ENCODE results near the gene DOCK3. TPM values are rescaled to one million over a fixed set of nuclear protein-coding genes. Genes with fewer than 3 reads are reported as not detected.
A peak's percentile ranks its signal among the peaks of the same experiment; 100 is the strongest.

Gene DOCK3
- total RNA-seq, 2 donors from 2014 or later: 2.8 to 3.8 TPM

DNA sequence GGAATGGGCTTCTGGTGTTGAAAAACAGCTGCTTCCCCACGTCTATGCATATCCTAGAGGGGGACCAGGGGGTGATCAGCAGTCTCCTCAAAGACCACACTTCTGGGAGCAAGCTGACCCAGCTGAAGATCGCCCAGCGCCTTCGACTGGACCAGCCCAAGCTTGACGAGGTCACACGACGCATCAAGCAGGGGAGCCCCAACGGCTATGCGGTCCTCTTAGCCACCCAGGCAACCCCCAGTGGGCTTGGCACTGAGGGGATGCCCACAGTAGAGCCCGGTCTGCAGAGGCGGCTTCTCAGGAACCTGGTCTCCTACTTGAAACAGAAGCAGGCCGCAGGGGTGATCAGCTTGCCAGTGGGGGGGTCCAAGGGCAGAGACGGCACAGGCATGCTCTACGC lies 718.8 kb downstream of the DOCK3 start:
- DNase-seq (no peak), ATAC-seq (no peak)
- intact Hi-C loops (cut with DNase I): no loop called here

DNA sequence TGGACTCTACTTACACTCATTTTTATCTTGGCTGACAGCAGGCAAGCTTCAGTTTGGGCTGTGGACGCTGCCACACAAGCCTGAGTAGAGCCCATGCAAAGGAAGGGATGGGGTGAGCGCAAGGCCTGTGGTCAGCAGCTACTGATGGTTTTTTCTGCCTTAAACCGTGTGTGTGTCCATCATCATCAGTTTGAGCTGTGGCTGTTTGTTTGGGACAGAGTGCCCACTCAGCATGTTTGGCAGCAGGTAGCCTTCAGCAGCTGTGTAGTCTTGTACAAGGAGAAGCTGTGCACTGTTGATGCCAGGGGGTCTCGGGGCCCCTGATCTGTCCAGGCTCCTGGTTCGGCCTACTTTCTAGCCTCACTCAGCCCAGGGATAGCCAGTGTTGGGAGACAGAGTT lies 719.8 kb downstream of the DOCK3 start:
- ATAC-seq (no peak), DNase-seq (no peak)
- intact Hi-C loops (cut with DNase I): no loop called here

DNA sequence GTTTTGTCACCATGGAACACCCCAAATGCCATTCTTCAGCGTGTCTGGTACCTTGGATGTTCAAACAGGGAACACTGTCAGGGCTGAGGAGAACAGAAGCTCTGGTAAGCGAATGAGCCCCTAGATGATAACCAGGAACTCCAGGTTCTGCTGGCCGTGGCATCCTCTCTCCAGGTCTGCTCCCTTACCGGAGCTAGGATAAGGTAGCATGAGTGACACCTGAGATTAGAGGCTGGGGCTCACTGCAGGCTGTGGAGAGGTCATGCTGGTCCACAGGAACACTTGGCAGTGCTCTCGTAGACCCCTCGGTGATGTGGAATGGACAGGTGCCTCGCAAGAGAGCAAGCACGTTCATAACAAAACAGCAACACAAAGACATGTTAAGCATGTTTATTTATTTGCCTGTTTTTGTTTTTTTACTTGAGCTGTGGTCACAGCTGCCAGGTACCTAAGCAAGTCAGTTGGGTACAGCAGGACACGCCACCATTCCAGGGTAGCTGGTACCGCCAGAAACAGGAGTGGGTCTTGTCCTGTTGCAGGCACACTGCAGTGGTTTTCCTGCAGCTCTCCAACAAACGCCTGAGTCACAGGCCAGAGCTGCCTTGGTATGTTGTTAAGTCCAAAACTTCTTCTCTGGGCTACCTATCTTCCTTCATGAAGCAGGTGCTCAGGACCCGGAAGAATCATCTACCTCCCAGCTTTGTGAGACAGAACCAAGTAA lies 720.9 kb downstream of the DOCK3 start:
- ATAC-seq: no peak
- DNase-seq: no peak
- intact Hi-C loops (cut with DNase I): no loop called here

DNA sequence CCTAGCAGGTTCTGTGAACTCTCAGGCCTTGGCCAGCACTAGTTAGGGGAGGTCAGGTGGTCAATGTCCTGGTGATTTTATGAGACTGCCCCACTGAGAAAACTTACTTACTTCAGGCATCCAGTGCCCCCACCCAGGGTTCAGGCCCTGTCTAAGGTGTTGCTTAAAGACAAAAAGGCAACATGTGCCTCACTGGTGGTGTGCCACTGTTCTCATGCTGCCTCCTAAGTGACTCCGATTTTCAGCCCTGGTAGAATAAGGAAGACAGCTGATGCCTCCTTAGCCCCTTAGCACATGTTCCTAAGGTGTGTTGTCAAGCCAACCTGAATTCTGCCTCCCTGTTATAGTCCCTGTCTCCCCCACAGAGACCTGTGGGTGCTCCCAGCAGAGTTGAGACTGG lies 721.7 kb downstream of the DOCK3 start:
- ATAC-seq (no peak), DNase-seq (no peak)
- intact Hi-C loops (cut with DNase I): no loop called here

DNA sequence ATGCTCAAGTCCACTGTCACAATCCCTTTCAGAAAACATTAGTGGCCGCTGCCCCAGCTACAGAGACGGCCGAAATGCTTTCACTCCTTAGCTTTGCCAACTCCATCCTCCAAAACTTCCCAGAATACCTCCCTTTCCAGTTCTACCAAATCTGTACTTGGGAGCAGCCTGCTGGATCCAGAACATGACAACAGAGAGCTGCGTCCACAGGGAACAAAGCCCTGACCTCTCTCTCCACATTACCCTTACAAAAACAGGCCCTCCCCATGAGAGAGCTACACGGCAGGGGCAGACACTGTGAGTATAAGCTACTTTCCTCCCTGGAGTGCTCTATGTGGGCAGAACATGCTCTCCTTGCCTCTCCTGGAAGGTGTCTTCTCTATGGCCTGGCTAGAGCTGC lies 722.7 kb downstream of the DOCK3 start:
- ATAC-seq: peak in 1 of 2 donors; percentile 54
- DNase-seq: no peak
- intact Hi-C loops (cut with DNase I): no loop called here

DNA sequence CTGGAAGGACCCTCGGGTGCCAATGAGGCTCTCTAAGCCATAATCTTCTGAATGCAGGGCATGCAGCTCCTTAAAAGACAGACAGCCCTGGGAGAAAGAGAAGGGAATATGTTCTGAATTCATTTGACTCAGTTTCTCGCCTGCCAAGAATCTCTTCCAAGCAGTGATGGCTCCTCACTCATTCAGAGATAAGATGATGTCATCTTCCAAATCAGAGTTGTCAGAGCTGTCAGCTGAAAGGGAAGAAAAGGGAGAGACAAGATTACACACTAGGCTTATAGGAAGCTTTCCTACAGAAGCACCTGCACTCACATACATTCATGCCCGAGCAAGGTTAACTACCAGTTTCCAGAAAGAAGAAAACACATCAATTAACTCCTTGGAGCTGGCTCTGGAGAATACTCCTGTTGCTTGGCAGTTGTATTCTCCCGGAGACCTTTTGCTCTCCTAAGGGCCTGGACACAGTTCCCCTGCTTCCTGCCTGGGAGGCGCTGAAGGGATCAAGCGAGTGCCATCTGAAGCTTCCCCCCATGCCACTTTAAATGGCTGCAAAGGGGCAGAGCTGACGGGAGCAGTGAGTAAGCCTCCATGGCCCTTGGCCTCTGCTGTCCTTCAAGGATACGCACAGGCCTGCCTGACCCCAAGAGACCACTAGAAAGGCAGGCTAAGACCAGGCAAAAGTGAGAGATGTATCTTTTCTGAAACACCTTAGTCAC lies 724.0 kb downstream of the DOCK3 start:
- ATAC-seq (peak; percentile 41 to 43), DNase-seq (no peak)

DNA sequence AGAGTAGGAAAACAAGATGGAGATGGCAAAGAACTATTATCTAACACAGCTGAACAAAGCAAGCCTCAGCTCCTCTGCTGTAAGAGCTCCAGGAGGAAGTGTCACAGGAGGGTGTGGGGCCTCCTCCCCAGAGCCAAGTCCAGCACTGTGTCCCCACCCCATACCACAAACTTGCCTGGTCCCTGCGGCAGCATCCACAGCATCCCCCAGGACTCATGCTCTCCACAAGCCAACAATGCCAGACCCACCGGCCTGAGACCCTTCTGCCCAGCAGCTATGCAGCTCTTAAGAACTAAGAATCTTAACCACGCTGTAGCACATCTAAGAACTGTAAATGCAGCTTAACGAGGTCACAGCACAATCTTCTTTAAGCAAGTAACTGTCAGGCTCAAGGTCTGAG lies 725.4 kb downstream of the DOCK3 start:
- intact Hi-C loops (cut with DNase I): no loop called here
- ATAC-seq: peak in 1 of 2 donors; percentile 7
- no peak for DNase-seq

More for the DNA sequence above, 724.0 kb downstream of the DOCK3 start:
- intact Hi-C loops (cut with DNase I): no loop called here

DNA sequence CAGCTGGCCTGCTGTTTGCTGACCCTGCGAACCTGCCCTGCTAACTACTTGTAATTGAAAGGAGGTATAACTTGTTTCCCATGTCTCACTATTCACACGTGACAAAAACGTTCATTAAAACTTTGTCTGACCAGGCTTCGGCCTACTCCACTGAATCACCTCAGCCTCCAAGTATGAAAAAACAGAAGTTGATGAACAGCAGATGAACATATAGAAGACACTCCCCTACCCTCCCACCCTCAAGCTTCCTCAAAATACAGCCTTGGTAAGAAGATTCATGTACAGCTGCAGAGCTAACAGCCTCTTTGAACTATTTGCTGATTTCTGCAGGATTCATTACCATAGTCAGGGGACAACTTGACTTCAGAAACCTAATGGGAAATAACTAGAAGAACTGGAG lies 727.0 kb downstream of the DOCK3 start:
- DNase-seq (no peak), ATAC-seq (peak in 1 of 2 donors; percentile 19)
- intact Hi-C loops (cut with DNase I): no loop called here

DNA sequence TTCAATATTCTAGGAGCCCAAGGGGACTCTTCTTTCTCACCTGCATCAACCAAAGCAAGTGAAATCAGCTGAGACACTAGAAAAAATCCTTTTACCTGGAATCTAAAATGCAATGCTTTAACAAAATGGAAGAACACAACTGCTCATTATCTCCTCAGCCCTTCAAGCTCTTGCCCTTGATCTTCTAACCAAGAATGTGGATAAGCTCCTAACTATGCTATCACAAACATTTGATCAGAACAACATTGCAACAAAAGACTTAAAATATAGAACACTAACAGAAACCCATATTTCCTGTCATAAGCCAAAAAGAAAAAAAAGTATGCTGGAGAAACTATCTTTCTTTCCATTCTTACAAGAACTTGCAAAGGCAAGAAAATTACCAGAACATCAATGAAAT lies 728.9 kb downstream of the DOCK3 start:
- intact Hi-C loops (cut with DNase I): no loop called here
- no peak for DNase-seq
- ATAC-seq: no peak

DNA sequence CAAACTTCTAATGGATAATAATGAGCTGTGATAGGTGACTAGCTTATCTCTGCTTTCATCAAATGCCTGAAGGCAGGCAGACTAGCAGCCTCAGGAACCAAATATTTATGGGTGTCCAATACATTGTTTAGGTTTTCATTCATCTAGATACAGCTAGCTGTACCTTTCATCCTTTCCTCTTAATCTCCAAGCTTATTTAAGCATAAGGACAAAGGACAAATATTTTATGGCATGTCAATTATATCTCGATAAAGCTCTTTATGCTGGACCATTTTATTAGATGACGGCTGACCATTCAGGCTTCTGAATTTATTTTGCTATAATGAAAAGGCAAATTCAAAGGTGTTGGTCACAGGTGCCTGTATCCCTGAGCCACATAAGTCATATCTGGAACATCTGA lies 733.3 kb downstream of the DOCK3 start:
- DNase-seq (no peak), ATAC-seq (no peak)
- intact Hi-C loops (cut with DNase I): no loop called here

DNA sequence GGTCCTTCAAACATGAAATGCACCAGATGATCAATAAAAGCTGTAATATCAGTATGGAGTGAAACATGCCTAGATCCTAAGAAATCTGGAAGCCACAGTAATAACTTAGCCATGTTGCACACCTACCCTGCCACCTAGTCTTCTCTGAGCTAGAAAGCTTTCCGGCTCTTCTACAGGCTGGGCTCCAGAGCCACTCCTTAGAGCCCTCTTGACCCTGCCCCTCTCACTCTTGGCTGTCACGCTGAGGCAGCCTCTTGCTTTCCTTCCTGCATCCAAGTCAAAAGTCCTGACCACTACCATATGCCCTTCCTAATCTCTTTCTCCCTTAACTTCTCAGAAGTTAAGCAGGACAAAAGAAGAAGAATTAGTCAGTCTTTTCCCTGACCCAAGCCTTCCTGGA lies 734.1 kb downstream of the DOCK3 start:
- intact Hi-C loops (cut with DNase I): no loop called here
- DNase-seq (no peak), ATAC-seq (no peak)

DNA sequence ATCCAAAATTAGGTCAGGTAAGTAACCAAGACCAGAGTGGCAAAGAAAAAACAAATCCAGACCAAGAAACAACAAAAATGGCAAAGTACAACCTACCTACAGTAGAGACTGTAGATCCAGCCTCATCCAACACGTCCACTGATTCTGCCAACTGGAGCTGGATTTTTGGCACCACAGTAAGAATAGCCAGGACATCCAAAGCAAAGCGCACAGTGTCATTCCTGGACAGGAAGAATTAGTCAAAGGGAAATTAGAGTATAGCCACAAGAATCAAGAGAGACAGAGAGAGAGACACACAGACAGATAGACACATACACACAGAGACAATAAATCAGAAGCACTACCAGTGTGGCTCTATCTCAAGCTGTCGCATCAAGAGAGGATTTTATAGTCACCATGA lies 747.5 kb downstream of the DOCK3 start:
- ATAC-seq: no peak
- intact Hi-C loops (cut with DNase I): no loop called here
- DNase-seq: no peak

DNA sequence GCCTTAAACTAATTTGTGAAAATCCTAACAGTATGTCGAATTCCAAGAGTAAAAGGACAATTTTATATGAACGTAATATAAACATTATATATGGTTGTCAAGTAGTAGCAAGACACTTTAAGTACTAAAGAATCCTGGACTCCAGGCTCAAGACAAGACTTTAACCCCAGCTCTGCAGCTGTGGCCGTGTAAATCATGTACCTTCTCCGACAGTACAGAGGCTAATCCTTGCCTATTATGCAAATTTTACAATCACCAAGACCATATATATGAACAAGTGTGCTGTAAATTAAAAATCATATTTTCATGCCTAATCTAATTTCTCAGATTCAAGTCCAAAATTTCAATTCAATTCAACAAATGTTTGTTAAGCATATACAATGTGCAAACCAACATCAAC lies 752.2 kb downstream of the DOCK3 start:
- ATAC-seq (no peak), DNase-seq (no peak)
- intact Hi-C loops (cut with DNase I): no loop called here

DNA sequence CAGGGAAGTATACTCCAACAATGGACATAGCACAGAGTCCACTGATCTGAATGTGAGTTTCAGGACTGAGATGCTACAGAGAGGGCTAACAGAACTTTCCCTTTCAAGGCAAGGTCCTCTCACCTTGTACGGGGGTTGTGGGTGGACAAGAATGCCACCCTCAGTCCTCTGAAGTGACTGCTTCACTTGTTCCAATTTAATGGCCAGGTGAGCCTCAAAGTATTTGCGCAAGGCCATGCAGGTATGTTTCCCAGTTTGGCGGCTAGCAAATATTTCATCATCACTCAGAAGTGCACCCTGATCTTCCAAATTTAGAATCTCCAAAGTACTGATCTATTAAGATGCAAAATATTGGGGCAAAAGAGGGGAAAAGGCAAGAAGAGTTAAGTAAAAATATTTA lies 754.4 kb downstream of the DOCK3 start:
- DNase-seq (no peak), ATAC-seq (no peak)
- intact Hi-C loops (cut with DNase I): no loop called here

Small RNA genes within 50 kb of the gene (microRNA-seq; reads per million reads assigned to microRNA genes)
- 3.4 to 4.6 reads per million in 2 donors for gene MIR4787

Other genes starting within 250 kb of the DOCK3 start
- gene CACNA2D2, start 171.3 kb upstream of the DOCK3 start, total RNA-seq: 1 to 10 TPM; 4.6 to 7.8 TPM
- 10 to 100 TPM; 29.7 to 32.3 TPM for gene C3orf18, start 107.2 kb upstream of the DOCK3 start, total RNA-seq
- gene HEMK1, start 105.4 kb upstream of the DOCK3 start, total RNA-seq: 10 to 100 TPM; 11.8 to 19.7 TPM
- 10 to 100 TPM in 1 of 2 donors, 1 to 10 TPM in 1; 10.0 to 41.9 TPM for gene CISH, start 63.2 kb upstream of the DOCK3 start, total RNA-seq
- 100 to 1,000 TPM; 170 to 177 TPM for gene MAPKAPK3, start 57.8 kb upstream of the DOCK3 start, total RNA-seq

All from left cardiac atrium (tissue), 4 donors.